Measurements from ENCODE around the gene S1PR4. TPM values are rescaled to one million over a fixed set of nuclear protein-coding genes. Genes with fewer than 3 reads are reported as not detected.
A peak's percentile ranks its signal among the peaks of the same experiment; 100 is the strongest.
"Not testable (repeated sequence)": the region's sequence is repeated elsewhere in the genome, so short reads cannot be mapped to it uniquely, and the experiment has no call there.

S1PR4 gene
- total RNA-seq, 3 donors from 2014 or later = 0.38 to 2.5 (median 0.82) TPM

GRCh38 chr19:3220576-3220975 lies 42.0 kb downstream of the S1PR4 start:
- no peaks in the 10 kb centered on the region for H3K4me1 ChIP-seq (ENCODE audit: low read depth)
- H3K9me3 ChIP-seq = no peaks in the 10 kb centered on the region
- no peaks in the 10 kb centered on the region for H3K36me3 ChIP-seq (ENCODE audit: low read depth)
- no peak overlapping the region for H3K4me3 ChIP-seq
- no peak for DNase-seq
- TF ChIP-seq CTCF (IDR thresholded peaks at IDR 0.05) = no peak
- intact Hi-C loops (cut with DNase I, micrococcal nuclease) = no loop called here
- ATAC-seq = no peak

GRCh38 chr19:3221576-3221975 lies 43.0 kb downstream of the S1PR4 start:
- H3K9me3 ChIP-seq; ATAC-seq; H3K4me1 ChIP-seq (ENCODE audit: low read depth); DNase-seq; intact Hi-C loops (cut with DNase I, micrococcal nuclease); H3K36me3 ChIP-seq (ENCODE audit: low read depth); H3K4me3 ChIP-seq: not testable (repeated sequence)

GRCh38 chr19:3222709-3223108 lies 44.1 kb downstream of the S1PR4 start:
- Histone ChIP-seq H3K36me3 (ENCODE audit: low read depth) (no peaks in the 10 kb centered on the region), H3K4me1 (ENCODE audit: low read depth) (no peaks in the 10 kb centered on the region), H3K9me3 (no peaks in the 10 kb centered on the region), H3K4me3 (no peak overlapping the region)
- DNase-seq = no peak
- ATAC-seq = no peak
- TF ChIP-seq CTCF (IDR thresholded peaks at IDR 0.05) = no peak
- intact Hi-C loops (cut with DNase I, micrococcal nuclease) = no loop called here

GRCh38 chr19:3224346-3225168 lies 46.0 kb downstream of the S1PR4 start, which contains the start of gene CELF5:
CELF5 (plus strand) TSS chr19:3224661; CDS start chr19:3224740, 79 bp downstream.
- DNase-seq (peak in 2 of 3 donors; percentile 48 to 63), ATAC-seq (peak; percentile 87)
- intact Hi-C loops (cut with DNase I, micrococcal nuclease) = no loop called here
- Histone ChIP-seq H3K4me1 (ENCODE audit: low read depth) (no peaks in the 10 kb centered on the region), H3K9me3 (no peaks in the 10 kb centered on the region), H3K36me3 (ENCODE audit: low read depth) (no peaks in the 10 kb centered on the region), H3K4me3 (no peak within 1 kb of the TSS)
- peak; percentile 55 for TF ChIP-seq CTCF (IDR thresholded peaks at IDR 0.05)

- Histone ChIP-seq H3K9me3 (no peaks in the 10 kb centered on the region), H3K36me3 (ENCODE audit: low read depth) (no peaks in the 10 kb centered on the region), H3K4me3 (no peak overlapping the region), H3K4me1 (ENCODE audit: low read depth) (no peaks in the 10 kb centered on the region)
- no peak for ATAC-seq
- no peak for DNase-seq
- no peak for TF ChIP-seq CTCF (IDR thresholded peaks at IDR 0.05)
- intact Hi-C loops (cut with DNase I, micrococcal nuclease) = no loop called here
Observed at GRCh38 chr19:3225169-3225485, 46.6 kb downstream of the S1PR4 start.

GRCh38 chr19:3225677-3226093 lies 47.1 kb downstream of the S1PR4 start:
- ATAC-seq (no peak), DNase-seq (no peak)
- no peak for TF ChIP-seq CTCF (IDR thresholded peaks at IDR 0.05)
- Histone ChIP-seq H3K9me3 (no peaks in the 10 kb centered on the region), H3K36me3 (ENCODE audit: low read depth) (no peaks in the 10 kb centered on the region), H3K4me1 (ENCODE audit: low read depth) (no peaks in the 10 kb centered on the region), H3K4me3 (no peak overlapping the region)
- intact Hi-C loops (cut with DNase I, micrococcal nuclease) = no loop called here

Measured in mucosa of descending colon (tissue), 3 donors.